DMS153 treated with DMSO at 0.1 percent for 48 hours (cell line): ENCODE results near the gene TMPRSS4.

Experiments used
- DNase-seq: peaks from one replicate; lab custom pipeline; 2025; ENCODE audit not compliant: unreplicated experiment; lab: John Stamatoyannopoulos, UW

Gene TMPRSS4

DNA sequence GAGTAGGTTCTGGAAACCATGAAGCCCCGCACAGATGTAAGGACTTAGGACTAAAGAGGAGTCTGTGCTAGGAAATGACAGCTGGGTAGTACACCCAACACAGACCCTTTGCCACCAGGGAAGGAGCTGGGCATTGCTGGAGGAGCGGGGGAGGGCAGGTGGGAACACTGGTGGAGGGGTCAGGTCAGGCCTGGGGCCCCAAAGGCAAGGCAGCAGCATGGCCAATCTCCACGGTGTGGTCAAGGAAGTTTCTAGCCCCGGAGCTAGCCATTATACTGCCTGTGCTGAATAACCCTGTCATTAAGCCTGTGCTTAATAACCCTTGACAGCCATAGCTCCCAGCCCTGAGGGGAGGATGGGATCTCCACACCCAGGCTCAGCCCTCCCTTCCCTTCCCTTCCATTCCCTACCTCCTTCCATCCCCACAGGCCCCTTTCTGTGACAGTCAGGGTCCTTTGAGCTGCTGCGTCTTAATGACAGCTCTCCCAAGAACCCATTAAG lies 2.1 kb downstream of the TMPRSS4 start:
- DNase-seq, result no peak

DNA sequence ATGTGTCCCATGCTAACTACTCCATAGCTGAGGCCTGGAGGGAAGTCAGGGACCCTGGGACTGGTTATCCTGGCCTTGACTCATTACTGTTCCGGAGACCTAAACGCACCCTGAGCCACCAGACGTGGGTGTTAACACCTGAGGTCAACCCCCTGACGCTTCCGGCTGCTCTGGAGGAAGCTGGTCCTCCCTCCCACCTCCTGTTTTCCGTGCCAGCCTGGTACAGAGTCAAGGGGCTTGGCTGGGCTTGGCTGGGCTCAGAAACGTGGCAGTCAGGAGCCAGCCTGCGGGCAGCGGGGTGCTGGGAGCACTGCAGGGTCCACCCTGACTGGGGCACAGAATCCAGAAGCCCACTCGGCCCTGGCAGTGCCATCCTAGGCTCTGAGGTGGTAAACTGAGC lies 2.6 kb downstream of the TMPRSS4 start:
- no peak for DNase-seq

DNA sequence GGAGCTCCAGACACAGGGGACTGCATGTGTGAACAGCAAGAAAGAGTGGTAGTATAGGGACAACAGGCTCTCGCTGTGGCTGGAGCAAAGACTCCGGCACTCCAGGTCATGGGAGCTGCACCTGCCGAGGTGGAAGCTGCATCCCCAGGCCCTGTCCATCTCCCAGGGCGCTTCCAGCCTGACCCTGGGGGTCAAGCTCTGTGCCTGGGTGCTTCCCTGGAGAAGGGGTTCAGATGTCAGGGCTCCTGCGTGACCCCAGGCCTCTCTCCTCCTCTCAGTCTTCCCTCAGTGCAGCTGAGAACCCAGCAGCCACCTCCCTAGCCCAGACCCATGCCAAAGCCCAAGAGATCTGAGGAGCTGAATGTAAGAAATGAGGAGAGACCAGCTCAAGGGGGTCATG lies 3.4 kb downstream of the TMPRSS4 start:
- no peak for DNase-seq

DNA sequence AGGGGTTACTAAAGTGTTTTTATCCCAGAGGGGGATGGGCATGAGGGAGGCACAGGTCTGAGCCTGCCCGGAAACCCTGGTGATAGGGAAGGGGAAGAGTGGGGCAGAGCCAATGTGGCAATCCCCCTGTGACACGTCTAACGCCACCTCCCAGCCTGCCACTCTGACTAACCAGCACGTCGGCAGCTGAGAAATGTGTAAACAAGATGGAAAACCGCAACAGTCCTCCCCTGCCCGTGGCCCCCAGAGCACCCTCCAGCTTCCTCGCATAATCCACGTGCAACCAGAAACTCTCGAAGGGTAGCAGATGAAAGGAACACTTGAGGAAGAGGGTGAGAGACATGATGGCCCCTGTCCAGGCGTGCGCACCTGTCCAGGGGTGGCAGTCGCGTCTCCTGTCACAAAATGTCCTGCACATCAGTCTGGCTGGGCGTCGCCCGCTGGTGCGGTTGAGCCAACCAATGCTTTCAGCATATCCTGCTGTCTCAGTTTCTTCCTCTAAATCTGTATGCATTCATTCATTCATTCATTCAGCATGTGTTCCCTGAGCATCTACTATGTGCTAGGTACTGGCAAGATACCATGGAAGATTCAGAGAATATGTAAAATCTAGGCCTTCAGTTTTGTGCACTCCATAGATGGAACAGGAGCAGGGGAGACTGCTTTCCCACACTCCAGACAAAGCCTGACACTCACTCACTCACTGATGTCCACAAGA lies 4.5 kb downstream of the TMPRSS4 start:
- no peak for DNase-seq

DNA sequence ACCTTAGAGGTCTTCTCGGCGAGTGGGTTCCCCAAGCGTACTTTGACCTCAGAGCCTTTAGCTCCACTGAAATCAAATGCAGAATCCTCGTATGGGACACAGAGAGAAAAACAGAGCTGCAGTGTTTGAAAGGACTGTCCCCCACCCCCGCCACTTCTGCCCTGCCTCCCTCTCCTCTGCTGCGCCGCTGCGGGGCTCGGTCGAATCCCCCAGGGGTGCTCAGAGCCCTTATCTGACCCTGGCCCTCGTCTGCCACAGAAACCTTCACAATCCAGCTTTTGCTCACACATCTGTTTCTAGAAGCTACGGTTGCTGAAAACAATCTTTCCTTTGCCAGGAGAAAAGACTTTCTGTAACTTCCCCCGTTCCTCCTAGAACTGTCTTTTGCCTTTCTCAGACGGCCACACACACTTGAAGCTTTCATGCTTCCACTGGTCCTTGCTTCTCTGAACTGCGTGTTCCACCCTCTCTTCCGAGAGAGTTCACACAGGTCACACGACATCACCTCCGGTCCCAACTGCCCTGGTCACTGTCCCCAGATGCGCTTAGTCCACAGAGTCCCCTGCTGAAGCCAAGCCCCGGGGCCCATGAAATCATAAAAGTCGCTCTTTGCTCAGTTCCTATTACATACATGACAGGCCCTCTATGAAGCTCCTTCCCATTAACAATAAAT lies 6.1 kb downstream of the TMPRSS4 start:
- DNase-seq, result no peak

DNA sequence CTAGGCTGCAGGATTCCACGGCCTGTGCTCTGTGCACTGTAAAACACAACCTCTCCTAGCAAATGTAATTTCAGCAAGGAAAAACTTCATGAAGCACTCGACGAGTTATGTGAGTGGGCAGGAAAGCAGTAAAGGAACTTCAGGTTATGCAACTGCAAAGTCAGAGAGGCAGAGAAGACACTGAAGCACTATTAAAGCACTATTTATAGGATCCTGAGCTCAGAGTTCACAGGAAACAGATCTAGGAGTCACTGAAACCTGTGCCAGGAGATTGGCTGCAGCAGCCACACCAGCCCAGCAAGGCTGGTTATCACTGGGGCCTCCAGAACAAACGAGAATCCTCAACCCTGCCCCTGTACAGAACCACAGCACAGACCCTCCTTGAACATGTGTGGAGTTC lies 7.4 kb downstream of the TMPRSS4 start:
- DNase-seq, result no peak

DNA sequence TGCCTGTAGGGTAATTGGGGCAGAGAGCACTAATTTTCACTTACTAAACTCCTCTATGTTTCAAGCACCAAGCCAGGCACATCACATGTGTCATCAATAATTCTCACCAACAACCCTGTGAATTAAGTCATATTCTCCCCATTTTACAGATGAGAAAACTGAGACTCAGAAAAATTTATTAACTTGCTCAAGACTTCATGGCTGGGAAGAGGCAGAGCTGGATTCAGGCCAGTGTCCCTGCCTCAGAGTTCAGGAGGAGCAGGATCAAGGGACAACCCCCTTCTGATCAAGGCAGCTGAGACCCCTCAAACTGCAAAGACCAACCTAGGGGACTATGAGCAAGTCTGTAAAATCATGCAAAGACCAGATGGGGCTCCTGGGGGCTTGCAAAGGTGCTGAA lies 7.8 kb downstream of the TMPRSS4 start:
- DNase-seq, result no peak

DNA sequence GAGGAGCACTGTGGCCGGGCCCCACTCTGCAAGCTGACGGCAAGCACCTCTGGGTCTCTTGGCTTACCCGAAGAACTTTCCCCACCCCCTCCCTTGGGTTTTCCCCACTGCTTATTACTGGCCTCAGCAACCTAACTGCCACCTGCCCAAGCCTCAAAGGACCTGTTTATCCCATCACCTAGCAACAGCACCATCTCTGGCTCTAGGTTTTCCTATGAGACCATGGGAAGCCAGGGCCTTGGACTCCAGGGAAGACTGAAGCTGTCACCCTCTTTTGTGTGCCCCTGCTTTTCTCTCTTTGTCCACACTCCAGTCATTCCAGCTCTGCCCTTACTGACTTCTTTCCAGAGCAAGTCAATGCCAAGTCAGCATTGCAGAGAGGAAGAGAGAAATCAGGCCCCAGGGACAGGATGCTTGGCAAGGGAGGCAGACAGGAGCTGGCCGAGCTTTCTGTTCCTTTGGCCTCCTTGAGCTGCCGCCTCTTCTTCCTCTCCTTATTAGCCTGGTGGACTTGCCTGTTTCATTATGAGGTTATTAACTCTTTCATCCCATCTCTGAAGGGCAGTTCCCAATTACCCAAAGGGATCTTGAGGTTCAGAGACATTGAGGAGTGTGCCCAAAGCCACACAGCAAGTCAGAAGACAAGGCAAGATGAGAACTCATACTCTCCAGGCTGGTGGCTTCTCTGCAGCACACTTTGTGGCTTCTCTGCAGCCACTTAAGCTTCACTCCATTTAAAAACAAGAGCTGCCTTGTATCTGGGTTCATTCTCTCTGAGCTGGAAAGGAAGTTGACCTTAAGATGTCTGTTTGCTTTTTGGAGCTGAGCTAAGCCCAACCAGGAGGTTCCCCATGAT lies 10.3 kb downstream of the TMPRSS4 start, which contains the start of gene SMIM35:
Gene SMIM35, minus strand, starts transcription at position 51 of the 856 bp plus-strand sequence. CDS start 206 bp downstream, outside the sequence.
- peak; percentile 58 for DNase-seq

DNA sequence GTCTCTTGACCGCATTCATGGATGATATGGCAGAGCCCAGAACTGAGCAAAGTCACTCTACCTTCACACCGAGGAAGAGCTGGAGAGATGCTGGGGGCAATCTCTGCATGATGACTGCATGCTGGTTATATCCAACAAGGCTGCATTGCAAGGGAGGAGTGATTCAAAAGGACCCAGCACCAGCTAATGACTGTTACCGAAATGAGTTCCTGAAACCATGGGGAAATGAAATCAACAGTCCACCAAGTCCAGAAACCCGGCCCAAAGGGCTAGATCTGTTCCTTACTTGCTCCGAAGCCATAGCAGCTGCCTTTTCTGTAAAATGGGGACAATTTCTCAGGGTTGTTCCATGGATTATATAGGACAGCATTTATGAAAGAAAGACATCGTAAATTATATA lies 11.1 kb downstream of the TMPRSS4 start:
- no peak for DNase-seq

DNA sequence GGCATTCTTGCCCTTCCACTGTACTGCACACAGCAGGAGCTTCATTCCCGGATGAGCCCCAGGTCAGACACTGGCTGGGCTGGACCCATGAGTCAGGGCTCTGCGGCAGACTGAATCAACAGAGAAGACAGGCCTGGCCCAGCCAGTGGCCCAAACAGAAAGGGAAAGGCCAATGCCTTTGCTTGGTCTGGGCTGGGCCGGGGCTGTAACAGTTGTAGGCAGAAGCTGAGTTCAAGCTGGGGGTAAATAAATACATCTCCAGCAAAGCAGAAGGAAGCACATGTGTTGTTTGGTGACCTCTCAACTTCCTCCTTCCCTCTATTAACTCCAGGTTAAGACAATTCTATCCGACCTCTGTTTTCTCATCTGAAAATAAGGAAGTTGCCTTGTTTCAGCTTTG lies 11.7 kb downstream of the TMPRSS4 start:
- no peak for DNase-seq

DNA sequence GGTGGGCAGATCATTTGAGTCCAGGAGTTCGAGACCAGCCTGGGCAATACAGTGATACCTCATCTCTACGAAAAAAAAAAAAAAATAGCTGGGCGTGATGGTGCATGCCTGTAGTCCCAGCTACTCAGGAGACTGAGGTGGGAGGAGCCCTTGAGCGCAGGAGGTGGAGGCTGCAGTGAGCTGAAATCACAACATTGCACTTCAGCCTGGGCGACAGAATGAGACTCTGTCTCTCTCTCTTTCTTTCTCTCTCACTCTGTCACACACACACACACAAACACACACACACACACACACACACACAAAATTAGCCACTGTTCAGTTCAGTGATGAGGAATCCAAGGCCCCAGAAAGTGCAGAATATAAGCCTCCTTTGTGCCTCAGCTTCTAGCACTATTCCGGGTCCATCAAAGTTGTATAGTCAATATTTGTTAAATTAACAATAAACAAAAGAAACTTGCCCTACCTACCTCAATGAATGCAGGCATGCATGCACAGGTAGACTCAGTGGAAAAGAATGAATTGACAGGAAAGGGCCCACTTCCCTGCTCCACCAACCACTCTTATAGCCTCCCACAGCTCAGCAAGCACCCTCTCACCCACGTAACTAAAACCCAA lies 13.8 kb downstream of the TMPRSS4 start:
- no peak for DNase-seq

DNA sequence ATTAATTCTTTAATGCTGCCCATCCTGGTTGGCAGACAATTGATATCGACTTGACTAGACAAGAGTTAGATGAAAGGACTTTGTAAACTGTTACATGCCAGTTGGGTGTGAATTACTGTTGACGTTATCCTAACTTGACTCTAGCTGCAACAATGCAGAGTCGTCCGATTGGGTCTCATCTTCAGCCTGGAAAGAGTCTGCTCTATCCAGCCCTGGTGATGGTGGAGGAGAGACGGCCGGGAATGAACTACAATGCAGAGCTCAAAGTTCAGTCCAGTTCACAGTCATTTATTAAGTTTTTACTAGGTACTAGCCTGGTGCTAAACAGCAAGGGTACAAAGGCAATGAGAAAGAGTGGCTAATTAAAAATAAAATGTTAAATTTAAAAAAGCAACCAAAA lies 14.8 kb downstream of the TMPRSS4 start:
- no peak for DNase-seq

DNA sequence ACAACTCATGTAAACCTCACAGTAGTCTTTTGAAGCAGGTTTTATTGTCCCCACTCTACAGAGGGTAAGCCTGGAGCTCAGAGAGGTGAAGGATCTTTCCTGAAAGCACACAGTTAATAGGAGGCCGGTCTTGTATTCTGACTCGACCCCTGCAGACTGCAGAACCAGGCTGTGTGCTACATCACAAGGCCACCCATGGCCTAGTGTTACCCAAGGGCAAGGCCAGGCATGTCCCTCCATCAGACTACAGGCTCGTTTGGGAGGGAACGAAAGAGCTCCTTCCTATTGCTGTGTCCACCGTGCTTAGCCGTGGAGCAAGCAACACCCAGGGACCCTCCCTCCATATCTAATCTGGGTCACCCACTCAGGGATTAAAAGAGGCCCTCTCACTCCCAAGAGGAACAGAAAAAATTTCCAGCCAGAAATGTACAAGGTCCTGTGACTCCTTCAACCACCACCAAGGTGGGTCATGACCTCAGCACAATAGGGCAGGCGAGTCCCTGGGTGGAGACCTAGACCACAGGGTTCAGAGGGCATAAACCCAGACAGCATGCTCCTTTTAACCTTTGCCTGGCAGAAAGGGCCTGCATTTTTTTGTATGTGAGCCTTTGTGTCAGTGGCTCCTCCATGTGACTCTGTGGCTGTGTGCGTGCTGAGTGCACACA lies 16.2 kb downstream of the TMPRSS4 start:
- DNase-seq, result no peak

DNA sequence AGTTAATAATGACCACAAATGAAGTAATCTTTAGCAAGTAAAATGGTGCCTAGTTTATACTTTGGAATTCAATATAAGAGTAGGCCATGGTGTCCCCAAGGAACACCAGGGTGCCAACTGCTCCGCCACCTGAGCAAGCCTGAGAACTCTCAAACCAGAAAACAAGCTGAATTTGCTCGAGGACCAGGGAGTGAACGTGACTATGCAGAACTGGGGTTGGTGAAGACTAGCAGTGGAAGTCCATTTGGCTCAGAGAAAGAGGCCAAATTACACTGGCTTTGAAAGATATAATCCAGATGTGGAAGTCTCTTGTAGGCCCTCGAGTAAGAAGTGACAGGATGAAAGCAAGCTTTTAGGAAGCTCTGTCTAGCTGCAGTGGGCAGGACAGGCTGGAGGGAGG lies 18.6 kb downstream of the TMPRSS4 start:
- no peak for DNase-seq

DNA sequence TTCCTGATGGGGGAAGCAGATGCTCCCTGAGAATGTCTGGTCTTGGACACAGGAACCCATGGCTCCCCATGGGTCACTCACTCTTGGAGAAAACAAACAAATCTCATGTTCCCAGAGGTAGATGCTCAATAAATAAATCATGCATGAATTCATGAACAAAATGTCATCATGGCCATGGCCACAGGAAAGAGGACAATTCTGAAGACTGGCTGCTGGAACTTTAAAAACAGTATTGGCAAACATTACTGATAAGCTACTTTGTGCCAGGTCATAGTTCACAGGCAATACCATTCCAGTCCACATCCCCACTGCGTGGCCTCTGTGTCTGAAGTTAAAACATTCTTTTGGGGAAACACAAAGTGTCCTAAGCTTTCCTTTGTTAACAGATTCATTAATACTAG lies 19.1 kb downstream of the TMPRSS4 start:
- DNase-seq, result no peak

DNA sequence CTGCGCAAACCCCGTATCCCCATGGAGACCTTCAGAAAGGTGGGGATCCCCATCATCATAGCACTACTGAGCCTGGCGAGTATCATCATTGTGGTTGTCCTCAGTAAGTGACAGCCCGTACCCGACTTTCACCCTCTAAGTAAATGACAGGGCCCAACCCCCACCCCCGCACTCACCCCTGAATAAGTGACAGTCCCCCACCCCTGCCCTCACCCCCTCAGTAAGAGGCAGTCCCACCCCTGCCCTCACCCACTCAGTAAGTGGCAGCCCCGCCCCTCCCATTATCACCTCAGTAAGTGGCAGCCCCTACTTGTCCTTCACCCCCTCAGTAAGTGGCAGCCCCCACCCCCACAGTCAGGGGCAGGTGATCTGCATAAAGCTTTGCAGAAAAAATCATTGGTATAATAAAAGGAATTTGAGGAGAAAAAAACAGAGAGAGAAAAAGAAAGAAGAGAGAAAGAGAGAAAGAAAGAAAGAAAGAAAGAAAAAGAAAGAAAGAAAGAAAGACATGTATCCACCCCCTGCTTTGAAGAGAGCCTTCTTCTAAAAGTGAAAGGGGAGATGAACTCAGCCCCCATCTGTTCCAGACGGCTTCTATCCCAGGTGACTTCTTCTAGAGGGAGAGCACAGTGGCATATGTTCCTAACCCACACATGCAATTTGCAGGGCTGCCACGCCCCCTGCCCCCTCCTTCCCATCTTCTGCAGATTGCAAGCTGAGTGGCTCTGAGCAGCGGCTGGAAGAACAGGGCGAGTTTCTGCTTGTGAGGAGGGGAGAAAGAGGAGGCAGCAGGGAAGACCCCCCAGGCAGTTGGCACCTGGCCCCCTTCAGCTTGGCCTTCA lies 22.3 kb downstream of the TMPRSS4 start:
- DNase-seq, result no peak

DNA sequence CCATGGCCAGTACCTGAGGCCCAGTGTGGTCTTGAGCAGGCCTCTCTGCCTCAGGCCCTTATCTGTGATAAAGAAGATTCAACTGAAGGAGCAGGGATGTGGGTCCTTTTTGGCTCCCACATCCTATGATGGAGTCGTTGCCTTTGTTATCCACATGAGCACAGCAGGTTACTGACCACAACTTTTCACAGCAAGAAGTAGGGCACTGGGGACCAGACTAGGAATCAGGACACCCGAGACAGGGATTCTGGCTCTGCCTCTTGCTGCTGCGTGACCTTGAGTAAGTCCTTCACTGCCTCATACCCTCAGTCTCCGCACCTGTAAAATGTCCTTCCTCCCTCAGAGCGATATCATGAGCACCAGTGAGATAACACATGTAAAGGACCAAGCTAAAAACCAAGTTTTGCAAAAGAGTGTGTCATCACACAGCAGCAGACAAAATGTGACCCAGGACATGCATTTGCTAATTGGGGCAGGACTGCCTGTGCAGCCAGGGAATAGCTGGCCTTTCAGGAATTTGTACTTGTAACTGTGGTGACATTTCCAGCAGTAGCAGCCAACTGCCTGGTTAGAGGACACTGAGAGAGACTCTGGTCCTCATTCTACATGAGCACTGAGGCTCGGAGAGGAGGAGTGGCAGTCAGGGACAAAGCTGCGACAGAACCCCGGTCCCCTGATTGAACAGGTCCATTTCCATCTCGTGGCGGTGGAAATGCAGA lies 23.1 kb downstream of the TMPRSS4 start:
- no peak for DNase-seq

DNA sequence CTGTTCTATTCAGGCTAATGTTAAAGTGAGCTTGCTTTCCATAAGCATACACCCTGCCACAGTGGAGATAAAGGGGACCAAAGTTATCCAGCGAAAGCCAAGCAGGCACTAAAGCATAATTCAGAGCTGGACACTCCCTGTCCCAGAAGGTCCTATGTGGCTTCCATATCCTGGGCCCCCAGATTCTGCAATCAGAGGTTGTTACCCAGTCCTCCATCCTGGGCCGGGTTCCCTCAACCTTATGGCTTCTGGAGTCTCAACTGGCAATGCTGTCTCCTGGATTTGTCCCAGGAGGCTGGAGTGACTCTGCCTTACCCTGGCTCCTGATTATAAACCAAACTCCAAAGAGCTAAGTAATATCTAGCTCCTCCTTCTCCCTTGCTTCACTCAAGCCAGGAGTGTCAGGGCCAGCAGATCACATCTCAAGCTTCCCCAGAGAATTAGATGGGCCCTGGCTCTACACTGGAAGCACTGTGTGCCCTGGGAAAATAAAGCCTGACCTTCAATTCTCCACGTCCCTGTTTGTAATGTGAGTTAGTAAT lies 23.9 kb downstream of the TMPRSS4 start:
- DNase-seq, result no peak

DNA sequence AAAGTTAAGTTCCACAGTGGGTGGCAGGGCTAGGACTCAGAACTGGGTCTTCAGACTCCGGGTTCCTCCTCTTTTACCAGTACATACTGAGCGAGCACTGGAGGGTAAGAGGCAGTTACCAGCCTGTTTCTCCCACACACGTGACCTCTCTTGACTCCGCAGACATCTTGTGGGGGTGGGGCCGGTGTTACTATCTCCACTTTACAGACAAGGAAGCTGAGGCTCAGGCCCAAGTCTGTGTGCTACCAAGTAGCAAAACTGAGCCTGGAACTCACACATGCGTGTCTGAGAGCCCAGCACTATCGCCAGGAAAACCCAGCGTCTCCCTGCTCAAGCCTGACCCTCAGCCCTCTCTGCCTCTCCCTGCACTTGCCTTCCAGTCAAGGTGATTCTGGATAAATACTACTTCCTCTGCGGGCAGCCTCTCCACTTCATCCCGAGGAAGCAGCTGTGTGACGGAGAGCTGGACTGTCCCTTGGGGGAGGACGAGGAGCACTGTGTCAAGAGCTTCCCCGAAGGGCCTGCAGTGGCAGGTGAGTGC lies 25.9 kb downstream of the TMPRSS4 start:
- DNase-seq, result no peak
